HCT116 (cell line): ENCODE measurements around the gene UMOD. TPM values are rescaled to one million over a fixed set of nuclear protein-coding genes. Genes with fewer than 3 reads are reported as not detected.

Source experiments
- ATAC-seq: fragments of 200-7000 bp; cut with Tn5 transposase; 2 replicates; pipeline ENCODE4 v1.9.1; 2020; ENCODE audit warnings: mild to moderate bottlenecking, moderate library complexity
- BruUV-seq: library from RNA; stranded (reverse); fragments of 400-500 nt; replicated peaks from 2 replicates; lab custom pipeline; 2021; lab: Mats Ljungman, UMichigan
- CTCF ChIA-PET: fragments of 300-600 bp; sonication (Branson Sonifier 250); formaldehyde crosslinking; loops from one replicate; lab custom pipeline; 2021; ENCODE audit warnings: antibody characterized with exemption; lab: Charles Lee
- POLR2A ChIA-PET: fragments of 300-600, 350-600 bp; sonication (Branson Sonifier 250); formaldehyde crosslinking; loops from one replicate; lab custom pipeline; 2021; ENCODE audit warnings: antibody characterized with exemption; lab: Charles Lee
- RAD21 ChIA-PET, 2 experiments: fragments of 300-600 bp; sonication (Branson Sonifier 250); formaldehyde crosslinking; loops; one replicate each; lab custom pipeline; 2023; ENCODE audit warnings: low total read pairs in 2 of 2; ENCODE audit not compliant: uncharacterized antibody in 2 of 2, unreplicated experiment in 2 of 2, low non-redundant PET in 1 of 2; lab: Charles Lee
- DNase-seq: peaks from one replicate; pipeline ENCODE4 v3.0.0-alpha.2; 2010; ENCODE audit warnings: low read depth, low spot score
- H2AFZ ChIP-seq: fragments of 200-600 bp; shearing (Covaris generic), sonication (generic); 2 replicates; pipeline ENCODE4 v1.6.1; 2017; ENCODE audit warnings: low read depth, mixed run types, mixed read lengths, antibody characterized with exemption, low read length; ENCODE audit not compliant: poor library complexity, severe bottlenecking
- H3K27ac ChIP-seq: 2 replicates; pipeline ENCODE4 v1.5.1; 2012; ENCODE audit warnings: low read depth, low read length
- H3K27me3 ChIP-seq: fragments of 200-600 bp; sonication (generic); 2 replicates; pipeline ENCODE4 v1.6.1; 2016; ENCODE audit warnings: mixed run types, low read length, mixed read lengths; ENCODE audit not compliant: insufficient read depth
- H3K36me3 ChIP-seq, 2 experiments: fragments of 200-500 bp in 1 of 2; fragments of 200-600 bp in 1 of 2; sonication (Bioruptor generic) in 1 of 2; sonication (generic) in 1 of 2; 2 replicates each; pipeline versions ENCODE4 v1.5.1 to v1.6.1; 2014 to 2016; ENCODE audit warnings: low read length in 2 of 2, inconsistent platforms in 1 of 2, mixed read lengths in 1 of 2, mixed run types in 1 of 2; ENCODE audit not compliant: insufficient read depth in 2 of 2, control insufficient read depth in 1 of 2
- H3K4me1 ChIP-seq, 2 experiments: fragments of 200-600 bp in 1 of 2; sonication (generic) in 1 of 2; 2 replicates each; pipeline versions ENCODE4 v1.5.1 to v1.6.1; 2012 to 2017; ENCODE audit warnings: low read length in 2 of 2, inconsistent platforms in 1 of 2, mild to moderate bottlenecking in 1 of 2, mixed read lengths in 1 of 2, mixed run types in 1 of 2, moderate library complexity in 1 of 2; ENCODE audit not compliant: insufficient read depth in 2 of 2, control insufficient read depth in 1 of 2
- H3K4me2 ChIP-seq: fragments of 200-600 bp; sonication (generic); 2 replicates; pipeline ENCODE4 v1.6.1; 2017; ENCODE audit warnings: mixed run types, low read length, mixed read lengths
- H3K4me3 ChIP-seq, 2 experiments: fragments of 200-600 bp in 1 of 2; sonication (generic) in 1 of 2; replicated peaks in 1 of 2; 2 replicates each; pipeline ENCODE4 v1.5.1; 2011 to 2016; ENCODE audit warnings: low read length in 2 of 2, control low read depth in 1 of 2, low read depth in 1 of 2, mild to moderate bottlenecking in 1 of 2, mixed read lengths in 1 of 2, mixed run types in 1 of 2
- H3K79me2 ChIP-seq: fragments of 200-600 bp; sonication (generic); 2 replicates; pipeline ENCODE4 v1.6.1; 2017; ENCODE audit warnings: mild to moderate bottlenecking, mixed run types, low read length, moderate library complexity, mixed read lengths; ENCODE audit not compliant: insufficient read depth
- H3K9ac ChIP-seq: fragments of 200-600 bp; sonication (generic); 2 replicates; pipeline ENCODE4 v1.6.1; 2016; ENCODE audit warnings: low read length, mixed read lengths
- H3K9me2 ChIP-seq: fragments of 200-600 bp; sonication (generic), shearing (Covaris generic); 2 replicates; pipeline ENCODE4 v1.6.1; 2017; ENCODE audit warnings: mixed run types, mild to moderate bottlenecking, moderate library complexity; ENCODE audit not compliant: insufficient read depth
- H3K9me3 ChIP-seq, 2 experiments: fragments of 200-500 bp in 1 of 2; fragments of 200-600 bp in 1 of 2; sonication (Bioruptor generic) in 1 of 2; sonication (generic) in 1 of 2; 2 replicates each; pipeline ENCODE4 v1.6.1; 2014 to 2017; ENCODE audit warnings: low read length in 2 of 2, mixed read lengths in 2 of 2, inconsistent platforms in 1 of 2, low read depth in 1 of 2, mild to moderate bottlenecking in 1 of 2, mixed run types in 1 of 2, moderate library complexity in 1 of 2; ENCODE audit not compliant: control insufficient read depth in 1 of 2, insufficient read depth in 1 of 2
- H4K20me1 ChIP-seq: fragments of 200-600 bp; sonication (generic), shearing (Covaris generic); 2 replicates; pipeline ENCODE4 v1.6.1; 2017; ENCODE audit warnings: mixed run types, mild to moderate bottlenecking, moderate library complexity; ENCODE audit not compliant: insufficient read depth
- CBX3 ChIP-seq: IDR thresholded peaks from 2 replicates; pipeline ENCODE4 v1.6.1; 2012; ENCODE audit warnings: low read depth
- CEBPB ChIP-seq: IDR thresholded peaks from 2 replicates; pipeline ENCODE4 v1.6.1; 2012; ENCODE audit warnings: low read depth
- EZH2 ChIP-seq: fragments of 200-600 bp; sonication (generic); IDR thresholded peaks from 2 replicates; pipeline ENCODE4 v1.6.1; 2017; ENCODE audit warnings: antibody characterized with exemption, mixed run types
- EZH2phosphoT487 ChIP-seq: fragments of 200-600 bp; IDR thresholded peaks from 2 replicates; pipeline ENCODE4 v1.6.1; 2018; ENCODE audit warnings: antibody characterized with exemption, borderline replicate concordance
- FOSL1 ChIP-seq: IDR thresholded peaks from 2 replicates; pipeline ENCODE4 v1.6.1; 2012; ENCODE audit warnings: low read depth
- POLR2A ChIP-seq: IDR thresholded peaks from 2 replicates; pipeline ENCODE4 v1.7.0; 2011; ENCODE audit warnings: borderline replicate concordance; ENCODE audit not compliant: insufficient read depth, insufficient read length; ENCODE audit errors: extremely low read depth
- POLR2AphosphoS5 ChIP-seq: IDR thresholded peaks from 2 replicates; pipeline ENCODE4 v1.6.1; 2011; ENCODE audit warnings: mild to moderate bottlenecking, low read depth, low read length, moderate library complexity
- SIN3A ChIP-seq: IDR thresholded peaks from 2 replicates; pipeline ENCODE4 v1.6.1; 2012; ENCODE audit warnings: low read depth
- SRF ChIP-seq: IDR thresholded peaks from 2 replicates; pipeline ENCODE4 v1.6.1; 2012; ENCODE audit warnings: low read depth
- TCF7L2 ChIP-seq: IDR thresholded peaks from 2 replicates; pipeline ENCODE4 v1.7.0; 2011; ENCODE audit warnings: borderline replicate concordance, inconsistent platforms; ENCODE audit not compliant: insufficient read depth, insufficient read length; ENCODE audit errors: extremely low read depth
- ZFX ChIP-seq: fragments of 450-650 bp; IDR thresholded peaks from 2 replicates; pipeline ENCODE4 v1.6.1; 2017
- intact Hi-C: fragments of 100-400 bp; cut with micrococcal nuclease; formaldehyde crosslinking; loops from 2 replicates; pipeline ENCODE4 v1.10.0; 2022
- total RNA-seq: library from RNA; stranded (reverse); gene quantifications from one replicate; pipeline ENCODE4 v1.2.1, GENCODE V29; 2021; ENCODE audit not compliant: unreplicated experiment
- TF ChIP-seq, protein P1 (sequence below): IDR thresholded peaks from 2 replicates; pipeline ENCODE4 v1.6.1; 2011; ENCODE audit warnings: mild to moderate bottlenecking, low read length, moderate library complexity; ENCODE audit not compliant: insufficient replicate concordance; ENCODE audit errors: extremely low read depth
- TF ChIP-seq, protein P2 (sequence below): IDR thresholded peaks from 2 replicates; pipeline ENCODE4 v1.6.1; 2012

Gene UMOD
- total RNA-seq, 1 experiment from 2014 or later, result not detected

DNA sequence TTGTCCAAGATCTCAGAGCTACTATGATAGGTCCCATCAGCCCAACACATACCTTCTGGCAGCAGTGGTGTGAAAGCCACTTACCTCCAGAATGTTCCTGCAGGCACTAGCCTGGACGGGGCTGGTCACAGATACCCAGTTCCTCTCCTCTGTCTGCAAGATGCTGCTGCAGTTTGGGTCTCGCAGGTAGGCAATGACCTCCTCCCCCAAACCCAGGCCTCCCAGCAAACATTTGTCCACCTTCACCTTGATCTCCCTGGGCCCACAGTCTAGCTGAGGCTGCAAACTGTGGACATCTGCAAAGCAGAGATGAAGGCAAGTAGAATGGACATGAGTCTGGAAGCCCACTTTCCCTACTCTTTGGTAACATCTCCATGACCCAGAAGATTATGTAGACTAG lies 32.3 kb downstream of the UMOD start (continued):
- TF ChIP-seq, protein P1, sequence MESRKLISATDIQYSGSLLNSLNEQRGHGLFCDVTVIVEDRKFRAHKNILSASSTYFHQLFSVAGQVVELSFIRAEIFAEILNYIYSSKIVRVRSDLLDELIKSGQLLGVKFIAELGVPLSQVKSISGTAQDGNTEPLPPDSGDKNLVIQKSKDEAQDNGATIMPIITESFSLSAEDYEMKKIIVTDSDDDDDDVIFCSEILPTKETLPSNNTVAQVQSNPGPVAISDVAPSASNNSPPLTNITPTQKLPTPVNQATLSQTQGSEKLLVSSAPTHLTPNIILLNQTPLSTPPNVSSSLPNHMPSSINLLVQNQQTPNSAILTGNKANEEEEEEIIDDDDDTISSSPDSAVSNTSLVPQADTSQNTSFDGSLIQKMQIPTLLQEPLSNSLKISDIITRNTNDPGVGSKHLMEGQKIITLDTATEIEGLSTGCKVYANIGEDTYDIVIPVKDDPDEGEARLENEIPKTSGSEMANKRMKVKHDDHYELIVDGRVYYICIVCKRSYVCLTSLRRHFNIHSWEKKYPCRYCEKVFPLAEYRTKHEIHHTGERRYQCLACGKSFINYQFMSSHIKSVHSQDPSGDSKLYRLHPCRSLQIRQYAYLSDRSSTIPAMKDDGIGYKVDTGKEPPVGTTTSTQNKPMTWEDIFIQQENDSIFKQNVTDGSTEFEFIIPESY, result no peak
- TF ChIP-seq SIN3A (no peak), EZH2phosphoT487 (no peak)

DNA sequence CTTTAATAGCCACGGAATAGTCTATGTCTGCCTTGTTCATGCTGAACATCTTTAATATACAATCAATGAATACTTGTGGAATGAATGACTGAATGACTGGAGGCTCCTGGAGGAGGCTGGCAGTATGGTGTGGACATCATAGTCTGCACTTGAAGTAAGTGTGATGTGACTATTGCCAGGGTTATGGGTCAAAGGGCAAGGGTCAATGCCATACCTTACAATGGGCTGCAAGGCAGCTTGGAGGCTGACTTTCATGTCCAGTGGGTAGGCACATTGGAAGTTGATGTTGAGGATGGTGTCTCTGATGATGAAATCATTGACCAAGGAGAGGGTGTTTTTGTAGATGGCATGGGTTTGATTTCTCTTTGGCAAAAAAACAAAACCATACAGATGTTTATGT lies 33.1 kb downstream of the UMOD start:
- H3K9me2 ChIP-seq, result no peaks in the 10 kb centered on the region
- H3K9me3 ChIP-seq, result no peaks in the 10 kb centered on the region
- ATAC-seq, result no peak
- H3K9ac ChIP-seq, result no peak overlapping the region
- ChIA-PET POLR2A (no interaction called here), CTCF (no interaction called here), RAD21 (no interaction called here)
- intact Hi-C loops, result no loop called here
- H3K4me3 ChIP-seq, result no peak overlapping the region
- no peak overlapping the region for H3K27ac ChIP-seq
- no peak for DNase-seq
- no peaks in the 10 kb centered on the region for H3K36me3 ChIP-seq
- H2AFZ ChIP-seq, result no peak overlapping the region
- H4K20me1 ChIP-seq, result no peaks in the 10 kb centered on the region
- BruUV-seq, result no TSS peak
- TF ChIP-seq ZFX (no peak), POLR2AphosphoS5 (no peak), EZH2 (no peak), CBX3 (no peak), SRF (no peak), FOSL1 (no peak), CEBPB (no peak), SIN3A (no peak), TCF7L2 (no peak), POLR2A (no peak)
- TF ChIP-seq, protein P1, result no peak
- TF ChIP-seq, protein P2, sequence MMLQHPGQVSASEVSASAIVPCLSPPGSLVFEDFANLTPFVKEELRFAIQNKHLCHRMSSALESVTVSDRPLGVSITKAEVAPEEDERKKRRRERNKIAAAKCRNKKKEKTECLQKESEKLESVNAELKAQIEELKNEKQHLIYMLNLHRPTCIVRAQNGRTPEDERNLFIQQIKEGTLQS, result no peak
- H3K4me2 ChIP-seq, result no peak overlapping the region
- no peaks in the 10 kb centered on the region for H3K4me1 ChIP-seq
- H3K27me3 ChIP-seq, result peaks cover 37% of the 10 kb centered on the region
- no peaks in the 10 kb centered on the region for H3K79me2 ChIP-seq
